Endothelial cell of umbilical vein (primary cell): ENCODE results near the gene CC2D2B. TPM values are rescaled to one million over a fixed set of nuclear protein-coding genes. Genes with fewer than 3 reads are reported as not detected.

Source experiments
- BruUV-seq: library from RNA; stranded (reverse); fragments of 400-500 nt; replicated peaks from 2 replicates; lab custom pipeline; 2021; lab: Mats Ljungman, UMichigan
- CTCF ChIA-PET: fragments of 300-600, 350-600 bp; sonication (Branson Sonifier 250); formaldehyde crosslinking; loops from one replicate; lab custom pipeline; 2021; ENCODE audit warnings: antibody characterized with exemption, inconsistent platforms; lab: Charles Lee
- POLR2A ChIA-PET: fragments of 300-600, 350-600 bp; sonication (Branson Sonifier 250); formaldehyde crosslinking; loops from one replicate; lab custom pipeline; 2021; ENCODE audit warnings: antibody characterized with exemption, inconsistent platforms; lab: Charles Lee
- DNase-seq: peaks from one replicate; pipeline ENCODE4 v3.0.0-alpha.2; 2011; ENCODE audit warnings: low read depth, low spot score
- FAIRE-seq: peaks from 2 replicates; lab custom pipeline; 2011; peaks lifted over from hg19 to GRCh38; lab: Jason Lieb, UNC
- H2AFZ ChIP-seq: 2 replicates; pipeline ENCODE4 v1.6.0; 2012; ENCODE audit warnings: low read depth, low read length, control low read depth, inconsistent platforms
- H3K27ac ChIP-seq: 2 replicates; pipeline ENCODE4 v1.5.1; 2011; ENCODE audit warnings: low read depth, mild to moderate bottlenecking, control low read depth, low read length, moderate library complexity; ENCODE audit not compliant: insufficient read depth
- H3K27me3 ChIP-seq, 2 experiments: 2 replicates each; pipeline versions ENCODE4 v1.6.0 to v1.6.1; 2011; ENCODE audit warnings: low read length in 2 of 2, mixed read lengths in 1 of 2; ENCODE audit not compliant: control insufficient read depth in 2 of 2, insufficient read depth in 2 of 2
- H3K36me3 ChIP-seq, 2 experiments: 2 replicates in 1 of 2; 3 replicates in 1 of 2; pipeline ENCODE4 v1.5.1; 2011; ENCODE audit warnings: low read length in 2 of 2, mild to moderate bottlenecking in 1 of 2, moderate library complexity in 1 of 2; ENCODE audit not compliant: control insufficient read depth in 2 of 2, insufficient read depth in 2 of 2; ENCODE audit errors: extremely low read depth in 1 of 2
- H3K4me1 ChIP-seq: 3 replicates; pipeline ENCODE4 v1.5.1; 2011; ENCODE audit warnings: mild to moderate bottlenecking, low read length; ENCODE audit not compliant: control insufficient read depth, insufficient read depth; ENCODE audit errors: extremely low read depth
- H3K4me2 ChIP-seq: 2 replicates; pipeline ENCODE4 v1.6.1; 2011; ENCODE audit warnings: low read length, control low read depth, mixed read lengths; ENCODE audit not compliant: insufficient read depth
- H3K4me3 ChIP-seq, 3 experiments: fragments of 200-600 bp in 1 of 3; sonication (generic), shearing (Covaris generic) in 1 of 3; replicated peaks in 1 of 3; 2 replicates each; pipeline ENCODE4 v1.5.1; 2011 to 2016; ENCODE audit warnings: control low read depth in 3 of 3, low read length in 3 of 3, mild to moderate bottlenecking in 2 of 3, inconsistent platforms in 1 of 3, low read depth in 1 of 3, moderate library complexity in 1 of 3; ENCODE audit not compliant: insufficient read depth in 1 of 3
- H3K79me2 ChIP-seq: 2 replicates; pipeline ENCODE4 v1.6.0; 2012; ENCODE audit warnings: low read length, inconsistent platforms; ENCODE audit not compliant: control insufficient read depth, insufficient read depth
- H3K9ac ChIP-seq: replicated peaks from 2 replicates; pipeline ENCODE3; 2011; ENCODE audit warnings: low read length, control low read depth; ENCODE audit not compliant: insufficient read depth; ENCODE audit errors: extremely low read depth
- H3K9me1 ChIP-seq: replicated peaks from 3 replicates; pipeline ENCODE4 v1.6.0; 2011; ENCODE audit warnings: mild to moderate bottlenecking, low read length; ENCODE audit not compliant: control insufficient read depth, insufficient read depth; ENCODE audit errors: extremely low read depth
- H3K9me3 ChIP-seq: replicated peaks from 2 replicates; pipeline ENCODE4 v1.5.1; 2012; ENCODE audit warnings: low read length, inconsistent platforms; ENCODE audit not compliant: control insufficient read depth, insufficient read depth
- H4K20me1 ChIP-seq: replicated peaks from 2 replicates; pipeline ENCODE3; 2011; ENCODE audit warnings: mild to moderate bottlenecking, low read length; ENCODE audit not compliant: control insufficient read depth, insufficient read depth; ENCODE audit errors: extremely low read depth
- dilution Hi-C: fragments of 300-500 bp; cut with MboI; formaldehyde crosslinking; loops from one replicate; pipeline ENCODE4 v1.15.0; 2019; ENCODE audit warnings: low sequenced_read_pairs; ENCODE audit not compliant: extremely low pct_ligation_motif_present
- intact Hi-C: fragments of 100-400 bp; cut with micrococcal nuclease; formaldehyde crosslinking; loops from one replicate; pipeline ENCODE4 v1.10.0; 2022
- polyA plus RNA-seq, 4 experiments: library from polyadenylated mRNA; depleted of rRNA in 3 of 4; stranded (reverse) in 3 of 4; unstranded in 1 of 4; fragments of >200 nt; gene quantifications; 2 replicates each; pipeline versions ENCODE4 v1.2.1 to v1.2.3, GENCODE V29; 2011 to 2012; ENCODE audit warnings: missing spikeins in 1 of 4
- total RNA-seq: library from RNA; stranded (reverse); gene quantifications from 2 replicates; pipeline ENCODE4 v1.2.3, GENCODE V29; 2021
- TF ChIP-seq, protein P1 (sequence below): IDR thresholded peaks from 2 replicates; pipeline ENCODE4 v1.6.1; 2011; ENCODE audit not compliant: insufficient read depth, insufficient read length
- TF ChIP-seq, protein P2 (sequence below), 2 donors: IDR thresholded peaks; 1 replicate in 1 of 2; 2 replicates in 1 of 2; pipeline ENCODE4 v1.5.1; 2011; ENCODE audit warnings: low read length in 2 of 2, mild to moderate bottlenecking in 2 of 2, moderate library complexity in 2 of 2, control low read depth in 1 of 2, inconsistent platforms in 1 of 2, low read depth in 1 of 2; ENCODE audit not compliant: insufficient read depth in 1 of 2; ENCODE audit errors: extremely low read depth in 1 of 2

Gene CC2D2B
- total and polyA plus RNA-seq, 2 donors (not counting 3 experiments of a cell fraction or from before 2014, with no cell fraction given): 0.21 to 1.2 TPM

DNA sequence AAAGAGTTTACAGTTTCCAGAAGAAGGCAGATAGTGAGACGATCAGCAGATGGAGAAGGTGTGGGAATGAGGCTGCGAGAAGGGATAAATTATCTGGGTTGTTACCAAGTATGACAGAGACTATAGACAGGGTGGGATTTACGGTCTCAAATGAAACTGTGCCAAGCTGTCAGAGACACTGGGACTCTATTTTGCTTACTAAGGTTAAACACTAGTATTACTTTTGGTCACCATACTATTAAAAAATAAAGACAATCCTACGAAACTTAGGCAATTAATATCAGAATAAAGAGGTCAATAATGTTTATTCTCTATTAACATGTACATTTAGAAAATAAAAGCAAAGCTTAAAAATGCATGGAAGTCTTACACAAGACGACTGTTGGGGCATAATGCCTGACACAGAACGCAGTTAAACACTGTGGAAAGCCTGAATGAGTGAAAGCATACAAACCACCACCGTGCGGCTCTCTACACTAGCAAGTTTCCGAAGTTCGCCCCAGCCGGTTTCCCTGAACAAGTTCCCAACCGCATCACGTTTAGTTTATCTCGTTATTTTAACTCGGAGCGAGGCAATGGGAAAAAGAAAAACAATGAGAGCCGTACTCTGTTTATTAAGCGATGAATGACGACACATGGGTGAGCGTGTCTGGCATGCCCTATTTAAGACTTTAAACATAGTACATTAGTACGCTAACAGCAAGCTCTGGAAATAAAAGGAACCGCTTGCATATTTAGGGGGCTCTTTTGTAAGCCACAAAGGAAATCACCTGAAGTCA is 909 bp upstream of the CC2D2B start:
- intact Hi-C loops: loop anchor here (1.0 to 5.0 kb wide), 5 partner anchors 135 to 385 kb away; partner anchors contain the start of genes CCNJ and ZNF518A
- Histone ChIP-seq H3K9me1 (no peaks in the 10 kb centered on the region), H3K4me2 (peak overlapping the region; percentile 94), H3K79me2 (no peaks in the 10 kb centered on the region), H3K4me1 (peaks cover 4% of the 10 kb centered on the region), H3K27ac (peak overlapping the region; percentile 16), H2AFZ (peak overlapping the region; percentile 59), H3K9me3 (no peaks in the 10 kb centered on the region), H3K27me3 (peaks cover 0 to 1% of the 10 kb centered on the region in 2 experiments), H4K20me1 (no peaks in the 10 kb centered on the region), H3K9ac (peak overlapping the region; percentile 37), H3K4me3 (peak overlapping the region; percentile 15 to 80 (median 68)), H3K36me3 (peaks cover 0 to 2% of the 10 kb centered on the region in 2 experiments)
- ChIA-PET POLR2A (no interaction called here), CTCF (interaction anchor here (0.7 to 2.2 kb wide), 12 partner anchors 8 to 428 kb away, joined by 3 to 26 read pairs (median 4); partner anchors contain the start of genes TCTN3 and ZNF518A)
- TSS peak; percentile 28 for BruUV-seq
- FAIRE-seq (peak; percentile 86), DNase-seq (peak; percentile 78)
- TF ChIP-seq, protein P1, sequence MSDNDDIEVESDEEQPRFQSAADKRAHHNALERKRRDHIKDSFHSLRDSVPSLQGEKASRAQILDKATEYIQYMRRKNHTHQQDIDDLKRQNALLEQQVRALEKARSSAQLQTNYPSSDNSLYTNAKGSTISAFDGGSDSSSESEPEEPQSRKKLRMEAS: no peak
- TF ChIP-seq, protein P2, sequence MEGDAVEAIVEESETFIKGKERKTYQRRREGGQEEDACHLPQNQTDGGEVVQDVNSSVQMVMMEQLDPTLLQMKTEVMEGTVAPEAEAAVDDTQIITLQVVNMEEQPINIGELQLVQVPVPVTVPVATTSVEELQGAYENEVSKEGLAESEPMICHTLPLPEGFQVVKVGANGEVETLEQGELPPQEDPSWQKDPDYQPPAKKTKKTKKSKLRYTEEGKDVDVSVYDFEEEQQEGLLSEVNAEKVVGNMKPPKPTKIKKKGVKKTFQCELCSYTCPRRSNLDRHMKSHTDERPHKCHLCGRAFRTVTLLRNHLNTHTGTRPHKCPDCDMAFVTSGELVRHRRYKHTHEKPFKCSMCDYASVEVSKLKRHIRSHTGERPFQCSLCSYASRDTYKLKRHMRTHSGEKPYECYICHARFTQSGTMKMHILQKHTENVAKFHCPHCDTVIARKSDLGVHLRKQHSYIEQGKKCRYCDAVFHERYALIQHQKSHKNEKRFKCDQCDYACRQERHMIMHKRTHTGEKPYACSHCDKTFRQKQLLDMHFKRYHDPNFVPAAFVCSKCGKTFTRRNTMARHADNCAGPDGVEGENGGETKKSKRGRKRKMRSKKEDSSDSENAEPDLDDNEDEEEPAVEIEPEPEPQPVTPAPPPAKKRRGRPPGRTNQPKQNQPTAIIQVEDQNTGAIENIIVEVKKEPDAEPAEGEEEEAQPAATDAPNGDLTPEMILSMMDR (IDR thresholded peaks at IDR 0.05; ENCODE audit: extremely low read depth in 1 of 2, insufficient read depth in 1 of 2, low read depth in 1 of 2, low read length in 2 of 2): peak in 1 of 2 donors; percentile 28
- dilution Hi-C loops: no loop called here
